WTC11 (cell line): ENCODE measurements around the gene NFATC1. TPM values are rescaled to one million over a fixed set of nuclear protein-coding genes. Genes with fewer than 3 reads are reported as not detected.

ENCODE experiments used
- ATAC-seq: fragments of 200-7000 bp; cut with Tn5 transposase; 2 replicates; pipeline ENCODE4 v1.10.0; 2021; ENCODE audit warnings: mild to moderate bottlenecking, moderate library complexity
- CTCF ChIA-PET: fragments of 300-600 bp; sonication (Branson Sonifier 250); formaldehyde crosslinking; loops from one replicate; lab custom pipeline; 2021; ENCODE audit warnings: antibody characterized with exemption; lab: Charles Lee
- POLR2A ChIA-PET: fragments of 350-600 bp; sonication (Branson Sonifier 250); formaldehyde crosslinking; loops from one replicate; lab custom pipeline; 2021; ENCODE audit warnings: antibody characterized with exemption; lab: Charles Lee
- DNase-seq: peaks from one replicate; pipeline ENCODE4 v3.0.0; 2021; ENCODE audit warnings: low spot score
- H3K27ac Mint-ChIP-seq: 2 replicates; pipeline ENCODE4 v1.8.0; 2021; ENCODE audit warnings: mixed read lengths
- H3K27me3 Mint-ChIP-seq: 2 replicates; pipeline ENCODE4 v1.8.0; 2021; ENCODE audit warnings: low read depth, mild to moderate bottlenecking, moderate library complexity, mixed read lengths
- H3K36me3 Mint-ChIP-seq: 2 replicates; pipeline ENCODE4 v1.8.0; 2021; ENCODE audit warnings: mixed read lengths
- H3K4me1 Mint-ChIP-seq: 2 replicates; pipeline ENCODE4 v1.8.0; 2022; ENCODE audit warnings: mixed read lengths
- H3K4me3 Mint-ChIP-seq: 2 replicates; pipeline ENCODE4 v1.8.0; 2021; ENCODE audit warnings: mild to moderate bottlenecking, moderate library complexity, mixed read lengths
- H3K9me3 Mint-ChIP-seq: 2 replicates; pipeline ENCODE4 v1.8.0; 2021; ENCODE audit warnings: mixed read lengths
- AR ChIP-seq: fragments of 250-450 bp; sonication (Bioruptor Pico); IDR thresholded peaks from 2 replicates; pipeline ENCODE4 v1.9.0; 2021; ENCODE audit warnings: mild to moderate bottlenecking
- ATF2 ChIP-seq: sonication (generic); formaldehyde crosslinking; IDR thresholded peaks from 2 replicates; pipeline ENCODE4 v1.8.1; 2022; ENCODE audit warnings: low read depth, missing genetic modification reagents, borderline replicate concordance
- CBFB ChIP-seq: sonication (generic); formaldehyde crosslinking; IDR thresholded peaks from 2 replicates; pipeline ENCODE4 v1.8.1; 2022; ENCODE audit warnings: mild to moderate bottlenecking, low read depth, missing genetic modification reagents
- CDX4 ChIP-seq: fragments of 250-450 bp; sonication (Bioruptor Pico); IDR thresholded peaks from 2 replicates; pipeline ENCODE4 v1.9.0; 2021; ENCODE audit warnings: moderate library complexity, mild to moderate bottlenecking, inconsistent platforms, borderline replicate concordance
- CREM ChIP-seq: sonication (generic); formaldehyde crosslinking; IDR thresholded peaks from 2 replicates; pipeline ENCODE4 v1.8.1; 2022; ENCODE audit warnings: mild to moderate bottlenecking, missing genetic modification reagents, moderate library complexity
- CTCF ChIP-seq: fragments of 200-600 bp; IDR thresholded peaks from 2 replicates; pipeline ENCODE4 v1.8.0; 2022; ENCODE audit warnings: antibody characterized with exemption
- E2F1 ChIP-seq: sonication (generic); formaldehyde crosslinking; IDR thresholded peaks from 2 replicates; pipeline ENCODE4 v1.8.0; 2022; ENCODE audit warnings: mild to moderate bottlenecking, missing genetic modification reagents
- ETV6 ChIP-seq: sonication (generic); formaldehyde crosslinking; IDR thresholded peaks from 2 replicates; pipeline ENCODE4 v1.8.1; 2022; ENCODE audit warnings: mild to moderate bottlenecking, missing genetic modification reagents
- GABPB1 ChIP-seq: sonication (generic); formaldehyde crosslinking; IDR thresholded peaks from 2 replicates; pipeline ENCODE4 v1.8.1; 2023; ENCODE audit warnings: mild to moderate bottlenecking, missing genetic modification reagents
- JAZF1 ChIP-seq: fragments of 250-450 bp; sonication (Bioruptor Pico); IDR thresholded peaks from 2 replicates; pipeline ENCODE4 v1.9.0; 2021; ENCODE audit warnings: moderate library complexity, mild to moderate bottlenecking, inconsistent platforms
- MLX ChIP-seq: sonication (generic); formaldehyde crosslinking; IDR thresholded peaks from 2 replicates; pipeline ENCODE4 v1.8.1; 2023; ENCODE audit warnings: mild to moderate bottlenecking, missing genetic modification reagents, moderate library complexity
- MYBL2 ChIP-seq: sonication (generic); formaldehyde crosslinking; IDR thresholded peaks from 2 replicates; pipeline ENCODE4 v1.8.1; 2023; ENCODE audit warnings: mild to moderate bottlenecking, moderate library complexity, missing genetic modification reagents
- NFE2L1 ChIP-seq: sonication (generic); formaldehyde crosslinking; IDR thresholded peaks from 2 replicates; pipeline ENCODE4 v1.8.1; 2023; ENCODE audit warnings: missing genetic modification reagents
- PRRX2 ChIP-seq: fragments of 250-450 bp; sonication (Bioruptor Pico); IDR thresholded peaks from 2 replicates; pipeline ENCODE4 v1.8.0; 2021; ENCODE audit warnings: mild to moderate bottlenecking
- SP1 ChIP-seq: sonication (generic); formaldehyde crosslinking; conservative IDR thresholded peaks from 2 replicates; pipeline ENCODE4 v1.8.1; 2022; ENCODE audit warnings: missing genetic modification reagents
- STAT6 ChIP-seq: sonication (generic); formaldehyde crosslinking; conservative IDR thresholded peaks from 2 replicates; pipeline ENCODE4 v1.8.1; 2023; ENCODE audit warnings: mild to moderate bottlenecking, low read depth, missing genetic modification reagents, moderate library complexity
- TCF7 ChIP-seq: sonication (generic); formaldehyde crosslinking; IDR thresholded peaks from 2 replicates; pipeline ENCODE4 v1.8.0; 2022; ENCODE audit warnings: mild to moderate bottlenecking, low read depth, missing genetic modification reagents, moderate library complexity
- USF2 ChIP-seq: sonication (generic); formaldehyde crosslinking; IDR thresholded peaks from 2 replicates; pipeline ENCODE4 v1.8.1; 2023; ENCODE audit warnings: mild to moderate bottlenecking, missing genetic modification reagents, moderate library complexity
- ZNF416 ChIP-seq: fragments of 250-450 bp; sonication (Bioruptor Pico); IDR thresholded peaks from 2 replicates; pipeline ENCODE4 v1.9.0; 2021; ENCODE audit warnings: mild to moderate bottlenecking, inconsistent platforms
- total RNA-seq: library from RNA; stranded (reverse); gene quantifications from 3 replicates; pipeline ENCODE4 v1.2.3, GENCODE V29; 2021

NFATC1 gene
- total RNA-seq, 1 experiment from 2014 or later = 20.2 TPM

GRCh38 chr18:79549638-79550000 is 153.9 kb downstream of the NFATC1 start:
- ChIA-PET POLR2A (no interaction called here), CTCF (no interaction called here)
- no peak overlapping the region for H3K27ac Mint-ChIP-seq
- no peaks in the 10 kb centered on the region for H3K9me3 Mint-ChIP-seq
- H3K4me1 Mint-ChIP-seq = no peaks in the 10 kb centered on the region
- no peak overlapping the region for H3K4me3 Mint-ChIP-seq
- no peaks in the 10 kb centered on the region for H3K36me3 Mint-ChIP-seq
- no peak for ATAC-seq
- DNase-seq = no peak
- no peak for TF ChIP-seq ATF2 (CRISPR knock-in tag)
- TF ChIP-seq USF2 (CRISPR knock-in tag) = no peak
- TF ChIP-seq ETV6 (CRISPR knock-in tag) = no peak
- no peak for TF ChIP-seq AR (CRISPR knock-in tag)
- TF ChIP-seq CDX4 (CRISPR knock-in tag) = no peak
- no peak for TF ChIP-seq TCF7 (CRISPR knock-in tag)
- TF ChIP-seq SP1 = no peak
- TF ChIP-seq CREM (CRISPR knock-in tag) = no peak
- TF ChIP-seq STAT6 (CRISPR knock-in tag) = no peak
- no peak for TF ChIP-seq GABPB1 (CRISPR knock-in tag)
- no peaks in the 10 kb centered on the region for H3K27me3 Mint-ChIP-seq

GRCh38 chr18:79552140-79552631 is 156.5 kb downstream of the NFATC1 start:
- no peak for ATAC-seq
- no peak for DNase-seq
- CTCF ChIA-PET = no interaction called here

More at GRCh38 chr18:79552140-79552631, 156.5 kb downstream of the NFATC1 start:
- no peaks in the 10 kb centered on the region for H3K27me3 Mint-ChIP-seq
- no peaks in the 10 kb centered on the region for H3K36me3 Mint-ChIP-seq
- TF ChIP-seq JAZF1 (CRISPR knock-in tag) (no peak), CTCF (no peak), MLX (no peak), E2F1 (no peak), MYBL2 (CRISPR knock-in tag) (no peak), CBFB (CRISPR knock-in tag) (no peak), PRRX2 (CRISPR knock-in tag) (no peak), ZNF416 (CRISPR knock-in tag) (no peak), NFE2L1 (CRISPR knock-in tag) (no peak)
- TF ChIP-seq, all 79 proteins: peak for 0
- Mint-ChIP-seq H3K9me3 (no peaks in the 10 kb centered on the region), H3K27ac (no peak overlapping the region), H3K4me3 (no peak overlapping the region), H3K4me1 (no peaks in the 10 kb centered on the region)
- POLR2A ChIA-PET = no interaction called here
